ENCODE results near the gene KDELR3. TPM values are rescaled to one million over a fixed set of nuclear protein-coding genes. Genes with fewer than 3 reads are reported as not detected.

The KDELR3 gene
- total RNA-seq, 2 experiments from 2014 or later: not detected

DNA sequence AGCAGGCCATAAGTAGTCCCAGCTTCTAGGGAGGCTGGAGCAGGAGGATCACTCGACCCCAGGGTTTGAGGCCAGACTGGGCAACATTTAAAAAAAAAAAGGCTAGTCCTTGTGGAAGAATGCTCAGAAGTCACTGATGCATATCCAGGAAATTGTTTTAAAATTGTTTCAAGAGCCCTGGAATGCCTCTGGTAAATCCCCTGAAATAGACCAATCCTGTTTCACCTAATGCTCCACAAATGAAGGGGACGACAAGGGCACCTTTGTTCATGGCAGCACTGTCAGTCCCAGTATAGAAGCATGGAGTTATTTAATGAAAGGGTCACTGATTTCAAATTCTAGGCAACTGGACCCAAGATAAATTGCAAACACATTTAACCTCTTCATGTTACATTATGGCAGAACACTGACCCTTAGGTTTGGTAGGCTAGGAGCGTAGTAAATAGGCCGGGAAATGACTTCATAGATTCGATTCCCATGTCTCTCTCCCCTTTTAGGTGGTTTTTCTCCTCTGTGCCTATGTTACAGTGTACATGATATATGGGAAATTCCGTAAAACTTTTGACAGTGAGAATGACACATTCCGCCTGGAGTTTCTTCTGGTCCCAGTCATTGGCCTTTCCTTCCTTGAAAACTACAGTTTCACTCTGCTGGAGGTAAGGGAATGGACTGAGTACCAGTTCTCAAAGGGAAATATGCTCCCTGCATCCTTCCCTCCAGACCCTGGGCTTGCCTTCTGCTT, 11.4 kb downstream of the KDELR3 start:
- H3K9me3 ChIP-seq (ENCODE audit: low read length): no peaks in the 10 kb centered on the region
- H3K4me1 ChIP-seq (ENCODE audit: insufficient read depth, low read length, poor library complexity, severe bottlenecking): no peaks in the 10 kb centered on the region
- H3K9me2 ChIP-seq (ENCODE audit: insufficient read depth, low read length): no peaks in the 10 kb centered on the region
- TF ChIP-seq, protein P1, sequence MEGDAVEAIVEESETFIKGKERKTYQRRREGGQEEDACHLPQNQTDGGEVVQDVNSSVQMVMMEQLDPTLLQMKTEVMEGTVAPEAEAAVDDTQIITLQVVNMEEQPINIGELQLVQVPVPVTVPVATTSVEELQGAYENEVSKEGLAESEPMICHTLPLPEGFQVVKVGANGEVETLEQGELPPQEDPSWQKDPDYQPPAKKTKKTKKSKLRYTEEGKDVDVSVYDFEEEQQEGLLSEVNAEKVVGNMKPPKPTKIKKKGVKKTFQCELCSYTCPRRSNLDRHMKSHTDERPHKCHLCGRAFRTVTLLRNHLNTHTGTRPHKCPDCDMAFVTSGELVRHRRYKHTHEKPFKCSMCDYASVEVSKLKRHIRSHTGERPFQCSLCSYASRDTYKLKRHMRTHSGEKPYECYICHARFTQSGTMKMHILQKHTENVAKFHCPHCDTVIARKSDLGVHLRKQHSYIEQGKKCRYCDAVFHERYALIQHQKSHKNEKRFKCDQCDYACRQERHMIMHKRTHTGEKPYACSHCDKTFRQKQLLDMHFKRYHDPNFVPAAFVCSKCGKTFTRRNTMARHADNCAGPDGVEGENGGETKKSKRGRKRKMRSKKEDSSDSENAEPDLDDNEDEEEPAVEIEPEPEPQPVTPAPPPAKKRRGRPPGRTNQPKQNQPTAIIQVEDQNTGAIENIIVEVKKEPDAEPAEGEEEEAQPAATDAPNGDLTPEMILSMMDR (conservative IDR thresholded peaks at IDR 0.05; ENCODE audit: low read length): no peak
- no peak for TF ChIP-seq EZH2phosphoT487 (IDR thresholded peaks at IDR 0.05; ENCODE audit: borderline replicate concordance, low read depth, low read length)
- H2AFZ ChIP-seq (ENCODE audit: low read length): no peak overlapping the region
- no peak overlapping the region for H3K4me2 ChIP-seq (ENCODE audit: low read length)
- no peaks in the 10 kb centered on the region for H4K20me1 ChIP-seq (ENCODE audit: insufficient read depth, low read length)
- no peak overlapping the region for H3K4me3 ChIP-seq (ENCODE audit: low read depth, low read length, poor library complexity, severe bottlenecking)
- no peak overlapping the region for H3K27ac ChIP-seq (ENCODE audit: low read depth, low read length, poor library complexity, severe bottlenecking)
- no peaks in the 10 kb centered on the region for H3K79me2 ChIP-seq (ENCODE audit: insufficient read depth, low read depth, low read length)
- DNase-seq (ENCODE audit: low spot score): no peak
- POLR2A ChIA-PET: interaction anchor here (0.9 kb wide), 1 partner anchor 13 kb away, joined by 3 read pairs; no protein-coding TSS in a partner anchor
- peaks cover 54% of the 10 kb centered on the region for H3K36me3 ChIP-seq (ENCODE audit: insufficient read depth, low read length)
- CTCF ChIA-PET (ENCODE audit: unreplicated experiment): no interaction called here
- intact Hi-C loops (cut with micrococcal nuclease; ENCODE audit: unreplicated experiment): no loop called here
- BruUV-seq (replicated peaks): no TSS peak

DNA sequence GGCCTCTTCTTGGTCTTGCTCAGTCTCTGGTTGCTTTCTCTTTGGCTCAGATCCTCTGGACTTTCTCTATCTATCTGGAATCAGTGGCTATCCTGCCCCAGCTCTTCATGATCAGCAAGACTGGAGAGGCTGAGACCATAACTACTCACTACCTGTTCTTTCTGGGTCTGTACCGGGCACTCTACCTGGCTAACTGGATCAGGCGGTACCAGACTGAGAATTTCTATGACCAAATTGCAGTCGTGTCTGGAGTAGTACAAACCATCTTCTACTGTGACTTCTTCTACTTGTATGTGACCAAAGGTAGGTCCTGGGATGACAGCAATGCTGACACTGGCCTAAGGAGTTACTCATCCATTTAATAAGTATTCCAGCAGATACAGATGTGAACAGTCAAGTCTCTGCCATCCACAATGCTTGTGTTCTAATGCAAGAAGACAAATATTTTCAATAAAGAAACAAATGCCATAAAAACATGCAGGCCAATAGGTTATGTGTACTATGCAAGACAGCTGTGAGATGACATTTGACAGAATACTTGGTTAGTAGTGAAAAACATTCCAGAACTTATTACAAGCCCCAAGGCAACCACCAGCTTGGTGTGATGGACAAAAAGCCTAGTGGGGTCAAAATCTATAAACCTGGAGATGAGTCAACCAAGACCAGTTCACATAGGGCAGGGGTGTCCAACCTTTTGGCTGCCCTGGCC, 13.4 kb downstream of the KDELR3 start:
- H3K27ac ChIP-seq (ENCODE audit: low read depth, low read length, poor library complexity, severe bottlenecking): no peak overlapping the region

More for the DNA sequence above, 13.4 kb downstream of the KDELR3 start:
- Histone ChIP-seq H3K9me3 (ENCODE audit: low read length) (no peaks in the 10 kb centered on the region), H3K4me2 (ENCODE audit: low read length) (no peak overlapping the region), H2AFZ (ENCODE audit: low read length) (no peak overlapping the region), H3K79me2 (ENCODE audit: insufficient read depth, low read depth, low read length) (no peaks in the 10 kb centered on the region), H3K36me3 (ENCODE audit: insufficient read depth, low read length) (peaks cover 72% of the 10 kb centered on the region), H3K4me1 (ENCODE audit: insufficient read depth, low read length, poor library complexity, severe bottlenecking) (no peaks in the 10 kb centered on the region), H4K20me1 (ENCODE audit: insufficient read depth, low read length) (no peaks in the 10 kb centered on the region), H3K4me3 (ENCODE audit: low read depth, low read length, poor library complexity, severe bottlenecking) (no peak overlapping the region), H3K9me2 (ENCODE audit: insufficient read depth, low read length) (no peaks in the 10 kb centered on the region)
- intact Hi-C loops (cut with micrococcal nuclease; ENCODE audit: unreplicated experiment): no loop called here
- TF ChIP-seq, protein P1 (conservative IDR thresholded peaks at IDR 0.05; ENCODE audit: low read length): no peak
- TF ChIP-seq EZH2phosphoT487 (IDR thresholded peaks at IDR 0.05; ENCODE audit: borderline replicate concordance, low read depth, low read length): no peak
- no peak for DNase-seq (ENCODE audit: low spot score)
- BruUV-seq (replicated peaks): no TSS peak
- ChIA-PET POLR2A (interaction anchor here (0.6 kb wide), 1 partner anchor 101 kb away, joined by 3 read pairs; no protein-coding TSS in a partner anchor), CTCF (ENCODE audit: unreplicated experiment) (no interaction called here)

All from OCI-LY7 (cell line).